Hippocampal formation (tissue), 2 donors: ENCODE measurements around the gene DENND1A.

ENCODE experiments used
- DNase-seq, 2 donors: peaks; one replicate each; lab custom pipeline; 2025; lab: John Stamatoyannopoulos, UW

Gene DENND1A

GRCh38 chr9:123426406-123426805, 503.5 kb downstream of the DENND1A start:
- no peak for DNase-seq

GRCh38 chr9:123425836-123426365, 504.0 kb downstream of the DENND1A start:
- no peak for DNase-seq

GRCh38 chr9:123425261-123425821, 504.6 kb downstream of the DENND1A start:
- DNase-seq: peak; percentile 18 to 39

GRCh38 chr9:123424552-123425225, 505.2 kb downstream of the DENND1A start:
- no peak for DNase-seq

- DNase-seq: no peak
These were observed 505.8 kb downstream of the DENND1A start for GRCh38 chr9:123424131-123424530.

- no peak for DNase-seq
These were observed 506.6 kb downstream of the DENND1A start for GRCh38 chr9:123423311-123423640.

- DNase-seq: no peak
These were observed 507.2 kb downstream of the DENND1A start for GRCh38 chr9:123422635-123423310.

GRCh38 chr9:123421801-123422455, 508.0 kb downstream of the DENND1A start:
- no peak for DNase-seq

GRCh38 chr9:123421186-123421585, 508.7 kb downstream of the DENND1A start:
- no peak for DNase-seq

- no peak for DNase-seq
These were observed 509.3 kb downstream of the DENND1A start for GRCh38 chr9:123420592-123421111.

GRCh38 chr9:123419721-123420591, 510.0 kb downstream of the DENND1A start:
- DNase-seq: no peak

GRCh38 chr9:123419091-123419490, 510.8 kb downstream of the DENND1A start:
- DNase-seq: no peak

- DNase-seq: no peak
These were observed 511.4 kb downstream of the DENND1A start for GRCh38 chr9:123418506-123418905.

- DNase-seq: no peak
These were observed 511.9 kb downstream of the DENND1A start for GRCh38 chr9:123418052-123418430.

GRCh38 chr9:123417289-123418051, 512.5 kb downstream of the DENND1A start:
- DNase-seq: no peak

- DNase-seq: no peak
These were observed 513.8 kb downstream of the DENND1A start for GRCh38 chr9:123416176-123416575.

GRCh38 chr9:123414936-123415930, 514.7 kb downstream of the DENND1A start:
- no peak for DNase-seq

- no peak for DNase-seq
These were observed 515.7 kb downstream of the DENND1A start for GRCh38 chr9:123414204-123414603.

GRCh38 chr9:123412171-123412820, 517.6 kb downstream of the DENND1A start:
- no peak for DNase-seq
